Kidney glomerular epithelial cell (primary cell): ENCODE results near the gene KL.

ENCODE experiments used
- DNase-seq: peaks from one replicate; lab custom pipeline; 2025; lab: John Stamatoyannopoulos, UW

The KL gene

GRCh38 chr13:33037673-33038072, 21.4 kb downstream of the KL start:
- no peak for DNase-seq

GRCh38 chr13:33040090-33040489, 23.9 kb downstream of the KL start:
- DNase-seq: no peak

DNA sequence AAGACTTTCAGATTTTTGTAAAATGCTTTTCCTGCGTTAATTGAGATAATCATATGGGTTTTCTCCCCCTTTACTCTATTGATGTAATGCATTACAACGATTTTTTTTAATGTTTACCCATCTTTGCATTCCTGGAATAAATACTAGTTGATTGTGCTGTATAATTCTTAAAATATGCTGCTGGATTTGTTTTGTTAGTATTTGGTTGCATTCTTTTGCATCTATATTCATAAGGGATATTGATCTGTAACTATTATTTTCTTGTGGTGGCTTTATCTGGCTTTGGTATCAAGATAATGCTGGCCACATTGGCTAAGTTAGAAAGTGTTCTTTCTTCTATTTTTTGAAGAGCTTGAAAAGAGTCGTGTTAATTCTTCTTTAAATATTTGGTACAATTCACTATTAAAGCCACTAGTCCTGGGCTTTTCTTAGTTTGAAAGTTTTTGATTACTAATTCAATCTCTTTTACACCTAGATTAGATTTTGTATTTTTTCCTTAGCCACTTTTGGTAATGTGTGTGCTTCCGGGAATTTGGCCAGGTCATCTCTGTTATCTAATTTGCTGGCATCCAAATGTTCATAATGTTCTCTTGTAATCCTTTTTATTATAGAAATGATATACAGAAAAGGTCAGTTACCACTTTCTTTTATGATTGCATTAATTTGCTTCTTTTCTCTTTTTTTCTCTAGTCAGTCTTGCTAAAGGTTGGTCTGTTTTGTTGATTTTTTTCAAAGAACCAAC, 29.8 kb downstream of the KL start:
- no peak for DNase-seq

DNA sequence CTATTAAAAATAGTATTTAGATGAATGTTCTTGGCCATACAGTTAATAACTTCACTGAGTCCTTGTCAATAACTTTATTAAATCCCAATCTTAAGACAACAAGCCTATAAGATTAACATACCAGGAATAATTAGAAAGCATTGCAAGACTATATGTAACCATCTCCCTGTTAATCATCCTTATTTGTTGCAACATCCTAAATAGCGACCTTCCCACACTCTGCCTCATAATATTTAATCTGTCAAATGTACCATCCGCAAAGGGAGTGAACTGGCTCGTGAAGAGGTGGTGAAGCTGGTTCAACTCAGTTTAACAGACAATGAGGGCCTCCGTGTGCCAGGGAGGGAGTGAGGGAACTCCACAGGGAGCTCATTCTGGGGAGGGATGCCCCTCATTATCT, 33.9 kb downstream of the KL start:
- DNase-seq: no peak

DNA sequence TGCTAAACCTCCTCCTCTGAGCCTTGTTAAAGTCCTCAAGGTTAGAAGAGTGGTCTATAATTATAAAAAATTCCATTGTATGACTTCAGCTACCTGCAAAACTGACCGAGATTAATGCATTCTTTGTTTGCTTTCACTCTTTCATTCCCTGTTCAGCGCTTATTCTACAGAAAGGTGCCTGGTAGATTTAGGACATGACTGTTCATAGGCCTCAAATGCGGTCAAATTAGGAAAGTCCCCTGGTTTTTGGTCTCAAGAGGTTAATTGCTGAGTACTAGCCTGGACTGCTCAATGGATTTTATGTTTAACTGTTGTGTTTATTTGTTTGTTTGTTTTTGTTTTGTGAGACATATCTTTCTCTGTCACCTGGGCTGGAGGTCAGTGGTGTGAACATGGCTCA, 35.4 kb downstream of the KL start:
- no peak for DNase-seq

DNA sequence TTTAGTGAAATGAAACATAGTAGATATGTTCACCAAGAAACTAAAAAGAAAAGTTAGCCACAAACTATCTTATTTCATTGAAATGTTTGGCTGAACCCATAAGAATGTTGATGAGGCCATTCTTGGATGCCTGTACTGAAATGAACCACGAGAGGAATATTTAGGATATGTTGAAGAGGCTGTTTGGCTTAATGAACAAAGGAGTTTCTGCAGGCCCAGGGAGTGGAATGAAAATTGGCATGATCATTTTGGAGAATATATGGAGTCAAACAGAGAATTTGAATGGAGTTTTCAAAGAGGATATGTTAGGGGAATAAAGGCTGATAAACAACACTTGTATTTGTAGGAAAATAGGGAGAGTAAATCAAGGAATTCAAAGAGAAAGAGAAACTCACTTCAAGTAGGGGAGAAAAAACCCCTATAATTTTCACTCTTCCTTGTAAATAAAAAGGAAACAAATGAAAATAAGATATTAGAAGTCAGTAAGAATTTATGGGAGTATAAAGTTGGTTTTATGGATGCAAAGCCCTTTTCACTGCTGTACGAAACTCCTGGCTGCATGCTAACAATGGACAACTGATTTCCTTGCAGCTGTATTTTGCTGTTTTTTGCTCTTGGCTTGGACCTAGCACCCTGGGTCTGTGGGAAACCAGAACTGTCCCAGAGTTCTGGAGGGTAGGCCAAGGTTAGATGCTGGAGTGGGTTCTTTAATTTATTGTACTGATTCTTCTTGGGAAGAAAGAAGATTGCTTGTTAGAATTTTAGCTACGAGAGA, 36.5 kb downstream of the KL start:
- no peak for DNase-seq

GRCh38 chr13:33053397-33054066, 37.3 kb downstream of the KL start:
- no peak for DNase-seq

DNA sequence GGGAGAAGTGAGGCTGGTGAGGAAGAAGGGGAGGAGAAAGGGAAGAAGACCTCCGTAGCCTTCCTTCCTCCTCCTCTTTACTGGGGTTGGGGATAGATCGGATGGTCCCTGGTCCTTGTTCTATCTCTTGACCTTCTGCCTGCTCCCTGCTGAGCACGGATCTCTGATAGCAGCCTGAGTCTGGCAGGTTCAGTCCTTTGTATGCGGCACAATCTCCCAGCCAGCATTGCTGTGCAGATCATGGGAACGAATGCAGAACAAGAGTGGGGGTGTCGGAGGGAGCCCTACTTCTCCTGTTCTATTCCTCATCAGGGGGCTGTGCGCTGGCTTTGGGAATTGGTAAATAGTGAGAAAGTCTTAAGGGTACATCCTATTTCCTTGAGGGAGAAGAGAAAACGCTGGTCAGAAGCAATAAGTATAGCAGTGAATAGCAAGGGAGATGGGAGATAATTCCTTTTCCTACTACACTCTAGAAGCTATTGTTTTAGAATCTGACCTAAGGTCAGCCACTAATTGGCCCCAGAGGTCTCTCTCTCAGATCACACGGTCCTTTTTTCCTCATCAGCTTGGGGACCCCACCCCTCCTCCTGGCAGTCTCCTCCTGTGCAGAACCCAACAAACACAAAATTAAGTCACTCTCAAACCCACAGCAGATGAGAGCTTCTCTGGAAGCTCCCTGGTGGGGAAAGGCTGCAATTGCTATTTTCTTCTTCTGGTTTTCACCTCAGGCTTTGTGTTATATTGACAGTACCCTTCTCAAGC, 41.0 kb downstream of the KL start:
- DNase-seq: no peak

- no peak for DNase-seq
Measured at GRCh38 chr13:33058776-33059327, 42.6 kb downstream of the KL start.

DNA sequence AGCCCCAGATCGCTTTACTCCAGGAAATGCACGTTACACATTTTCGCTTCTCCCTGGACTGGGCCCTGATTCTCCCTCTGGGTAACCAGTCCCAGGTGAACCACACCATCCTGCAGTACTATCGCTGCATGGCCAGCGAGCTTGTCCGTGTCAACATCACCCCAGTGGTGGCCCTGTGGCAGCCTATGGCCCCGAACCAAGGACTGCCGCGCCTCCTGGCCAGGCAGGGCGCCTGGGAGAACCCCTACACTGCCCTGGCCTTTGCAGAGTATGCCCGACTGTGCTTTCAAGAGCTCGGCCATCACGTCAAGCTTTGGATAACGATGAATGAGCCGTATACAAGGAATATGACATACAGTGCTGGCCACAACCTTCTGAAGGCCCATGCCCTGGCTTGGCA, 44.6 kb downstream of the KL start:
- DNase-seq: no peak

GRCh38 chr13:33066329-33066728, 50.1 kb downstream of the KL start:
- DNase-seq: no peak

DNA sequence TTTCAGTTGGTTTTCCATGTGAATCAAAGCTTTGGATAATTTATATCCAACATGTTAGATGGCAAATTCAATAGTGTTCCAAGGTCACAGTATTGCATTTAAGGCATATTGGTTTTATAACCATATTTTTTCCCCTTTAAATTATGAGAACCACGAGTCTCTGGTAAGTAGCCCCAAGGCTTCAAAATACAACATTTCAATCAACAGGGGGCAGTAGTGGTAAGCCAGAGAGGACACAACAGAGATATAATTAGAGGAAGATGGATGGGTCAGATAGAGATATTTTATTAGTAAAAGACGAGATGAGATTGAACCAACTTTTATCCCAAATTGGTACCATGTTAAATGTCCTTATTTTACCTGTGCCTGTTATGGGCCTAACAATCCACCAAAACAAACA, 53.1 kb downstream of the KL start:
- DNase-seq: no peak

DNA sequence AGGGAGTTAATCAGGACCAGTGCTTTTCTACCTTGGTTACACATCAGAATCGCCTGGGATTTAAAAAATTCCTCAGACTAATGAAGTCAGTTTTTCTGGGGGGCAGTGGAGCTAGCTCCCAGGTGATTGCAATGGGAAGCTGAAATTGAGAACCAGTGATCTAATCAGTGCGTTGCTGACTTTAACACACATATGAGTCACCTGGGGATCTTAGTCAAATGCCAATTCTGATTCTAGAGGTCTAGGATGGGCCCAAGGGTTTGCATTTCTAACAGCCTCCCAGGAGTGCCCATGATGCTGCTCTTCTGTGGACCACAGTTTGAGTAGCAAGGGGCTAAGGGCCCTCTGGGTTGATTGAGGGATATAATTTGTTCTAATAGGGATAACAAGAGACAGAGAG, 54.5 kb downstream of the KL start:
- no peak for DNase-seq

DNA sequence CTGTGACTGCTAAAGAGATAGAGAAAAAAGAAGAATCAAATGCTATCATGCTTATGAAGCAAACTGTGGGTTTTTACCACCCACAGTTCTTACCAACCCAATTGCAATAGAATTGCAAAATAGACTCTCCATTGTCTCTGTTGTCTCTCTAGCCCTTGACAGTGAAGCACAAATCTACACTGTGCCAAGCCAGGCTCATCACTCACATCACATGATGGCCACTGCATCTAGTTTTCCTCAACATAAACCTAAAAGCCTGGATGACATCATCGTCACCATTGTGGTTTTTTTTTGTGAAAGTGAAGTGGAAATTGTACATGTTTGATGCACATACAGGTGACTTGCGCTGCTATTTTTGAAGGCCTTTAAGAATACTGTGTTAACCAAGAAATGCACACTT, 56.1 kb downstream of the KL start:
- no peak for DNase-seq

DNA sequence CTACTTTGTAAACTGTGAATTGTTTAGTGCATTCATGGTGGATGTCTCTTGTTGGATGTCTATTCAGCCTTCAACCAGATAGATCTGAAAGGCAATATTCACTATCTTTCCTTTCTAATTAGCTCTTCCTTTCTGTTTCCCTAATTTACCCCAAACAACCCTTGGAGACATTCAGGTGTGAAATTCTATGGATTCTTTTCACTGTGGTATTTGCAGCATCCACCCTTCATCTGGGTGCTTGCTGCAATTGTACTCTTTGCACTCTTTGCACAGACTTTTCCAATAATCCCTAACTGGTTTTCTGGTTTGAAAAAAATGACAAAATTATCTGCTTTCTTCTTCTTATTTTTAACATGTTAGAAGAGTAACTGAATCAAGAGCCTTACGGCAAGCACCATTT, 56.5 kb downstream of the KL start:
- no peak for DNase-seq

DNA sequence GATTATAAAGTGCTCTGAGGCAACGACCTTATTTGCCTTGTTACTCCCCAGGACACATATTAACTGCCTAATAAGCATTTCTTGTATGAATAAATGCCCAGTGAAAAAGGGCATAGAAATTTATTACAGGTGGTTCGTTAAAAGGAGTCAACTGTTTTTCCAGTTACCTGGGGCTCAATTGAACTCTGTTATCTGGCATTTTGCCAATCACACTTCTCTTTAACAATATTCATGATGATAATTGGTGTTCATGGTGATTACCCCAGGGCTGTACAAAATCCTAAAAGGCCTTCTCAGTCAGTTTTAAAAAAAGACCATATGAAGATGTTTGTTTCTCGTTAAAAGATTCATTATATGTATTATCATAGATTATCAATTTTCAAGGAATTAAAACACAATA, 57.1 kb downstream of the KL start:
- DNase-seq: no peak

DNA sequence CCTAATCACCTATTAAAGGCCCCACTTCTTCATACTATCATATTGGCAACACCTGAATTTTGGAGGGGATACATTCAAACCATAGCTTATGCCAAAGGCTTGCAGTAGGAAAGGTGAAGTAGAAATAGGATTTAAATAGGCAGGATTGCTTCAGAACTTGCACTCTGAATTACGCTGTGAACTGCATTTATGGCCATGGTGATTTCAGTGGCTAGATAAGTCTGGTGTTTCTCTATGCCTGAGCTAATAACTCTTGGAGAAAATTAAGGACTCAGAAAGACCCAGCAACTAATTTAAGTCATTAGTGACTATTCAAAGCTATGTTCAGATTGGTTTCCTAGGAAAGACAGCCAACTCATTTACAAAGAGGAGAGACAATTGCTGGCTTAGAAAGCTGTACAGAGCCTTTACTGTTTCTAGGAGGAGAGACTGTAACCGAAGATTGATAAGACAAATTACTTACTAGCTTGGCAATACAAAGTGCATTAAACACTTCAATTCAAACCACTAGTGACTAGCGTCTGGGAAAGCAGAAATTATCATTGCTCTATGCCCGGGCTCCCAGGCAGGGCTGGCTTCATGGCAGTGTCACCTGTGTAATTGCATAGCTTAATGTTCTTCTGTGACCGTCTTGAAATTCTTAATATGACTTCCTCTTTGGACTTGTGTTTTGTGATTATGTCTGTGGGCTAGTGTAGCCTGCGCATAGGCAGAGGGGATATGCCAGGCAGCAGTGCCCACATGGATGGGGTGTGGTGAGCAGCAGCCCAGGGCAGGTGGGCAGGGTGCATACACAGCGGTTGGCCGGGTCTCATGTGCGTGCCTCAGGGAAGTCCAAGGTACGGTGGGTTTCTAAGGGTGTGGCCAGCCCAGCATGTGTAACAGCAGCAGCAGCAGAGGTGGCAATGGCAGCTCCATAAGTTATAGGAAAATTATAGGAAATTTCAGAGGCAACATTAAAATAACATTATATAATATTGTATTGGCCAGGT, 60.1 kb downstream of the KL start:
- DNase-seq: no peak

DNA sequence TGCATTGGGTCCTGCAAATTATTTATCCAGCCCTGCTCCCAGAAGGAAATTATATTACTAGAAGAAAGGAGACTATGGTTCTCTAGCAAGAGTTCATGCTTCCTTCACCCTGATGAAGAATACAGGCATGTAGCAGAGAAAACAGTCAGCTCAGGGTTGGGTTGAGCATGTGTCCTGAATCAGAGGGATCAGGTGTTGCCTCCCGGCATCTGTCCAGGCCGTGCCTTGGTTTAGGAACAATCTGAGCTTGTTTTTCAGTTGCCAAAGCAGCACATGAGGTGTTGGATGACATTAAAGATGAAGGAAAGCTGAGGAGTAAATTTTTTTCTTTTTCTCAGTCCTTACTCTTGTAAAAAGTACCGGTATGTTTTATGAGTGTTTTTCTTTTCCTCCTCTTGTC, 62.0 kb downstream of the KL start:
- no peak for DNase-seq

DNA sequence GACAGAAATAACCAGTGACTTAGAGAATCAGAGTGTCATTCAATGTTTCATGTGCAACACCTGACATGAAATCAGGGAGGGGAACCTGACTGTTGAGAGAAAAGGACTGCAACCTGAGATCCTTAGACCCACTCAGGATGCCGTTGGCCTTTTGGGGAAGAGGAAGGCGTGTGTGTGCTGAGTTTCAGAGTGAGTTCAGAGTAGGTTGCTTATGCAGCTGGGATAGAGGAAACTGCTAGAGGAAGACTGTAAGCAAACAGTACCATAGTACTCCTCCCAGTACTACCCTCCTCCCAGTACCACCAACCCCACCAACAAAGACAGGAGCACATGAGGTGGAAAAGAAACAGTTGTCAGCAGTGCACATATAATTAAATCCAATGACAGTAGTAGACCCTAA, 63.7 kb downstream of the KL start:
- no peak for DNase-seq

DNA sequence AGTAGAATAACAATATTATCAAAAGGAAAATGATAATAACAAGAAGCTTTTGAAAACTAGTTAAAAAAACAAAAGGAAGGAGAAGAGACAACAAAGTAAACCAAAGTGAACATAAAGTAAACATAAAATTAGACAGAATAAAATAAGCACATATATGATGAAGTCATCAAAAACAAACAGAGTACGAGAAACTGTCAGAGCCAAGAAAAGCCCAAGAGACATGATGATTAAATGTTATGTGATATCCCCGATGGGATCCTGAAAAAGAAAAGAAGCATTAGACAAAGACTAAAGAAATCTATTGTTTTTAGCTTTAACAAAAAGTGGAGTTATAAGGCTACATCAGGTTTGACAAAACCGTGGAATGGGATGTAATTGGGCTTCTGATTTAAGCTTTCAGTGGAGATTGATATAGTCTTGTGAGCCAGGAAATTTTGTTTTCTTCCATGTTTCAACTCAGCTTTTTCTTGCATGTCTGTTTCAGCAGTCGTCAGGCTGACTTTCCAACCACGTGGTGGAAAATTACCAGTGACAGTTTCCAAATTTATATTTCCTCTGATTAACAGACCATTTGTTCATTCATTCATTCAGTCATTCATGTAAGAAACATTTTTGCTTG, 64.9 kb downstream of the KL start:
- no peak for DNase-seq
